ENCODE results near the gene ZBTB44.

ZBTB44 gene

DNA sequence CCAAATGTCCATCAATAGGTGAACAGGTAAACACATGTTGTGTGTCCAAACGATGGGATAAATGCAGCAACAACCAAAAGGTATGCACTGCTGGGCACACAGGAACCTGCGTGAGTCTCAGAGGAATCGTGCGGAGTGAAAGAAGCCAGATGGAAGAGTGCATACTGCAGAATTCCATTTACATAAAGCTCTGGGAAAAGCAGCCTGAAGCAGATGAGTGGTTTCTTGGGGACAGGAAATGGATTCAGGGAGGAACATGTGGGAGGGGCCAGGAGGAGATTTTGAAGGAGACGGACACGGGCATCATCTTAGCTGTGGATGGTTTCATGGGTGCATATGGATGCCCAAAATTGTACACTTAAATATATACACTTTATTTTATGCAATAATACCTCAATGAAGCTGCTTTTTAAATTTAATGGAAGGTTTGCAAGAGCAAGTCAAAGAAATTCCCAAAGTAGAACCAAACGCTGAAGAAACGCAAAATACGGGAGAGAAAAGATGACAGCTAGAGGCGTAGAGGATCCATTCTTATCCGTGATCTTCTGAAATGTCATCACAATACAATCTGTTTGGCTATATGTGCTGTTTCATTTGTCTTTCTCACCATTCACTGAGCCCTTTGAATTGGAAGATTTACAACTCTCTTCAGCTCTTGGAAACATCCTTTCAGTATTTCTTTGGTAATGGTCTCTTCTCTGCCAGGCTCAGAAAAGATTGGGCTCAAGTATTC is 130.7 kb downstream of the ZBTB44 start:
- H2AFZ ChIP-seq (ENCODE audit: low read depth, low read length) = no peak overlapping the region
- H3K79me1 ChIP-seq (replicated peaks; ENCODE audit: low read length, poor library complexity, severe bottlenecking) = no peaks in the 10 kb centered on the region
- no peak overlapping the region for H2BK12ac ChIP-seq (ENCODE audit: low read length in 2 of 2)
- no peak for DNase-seq
- H3K23ac ChIP-seq (ENCODE audit: low read length in 2 of 2) = no peak overlapping the region
- H3K9me3 ChIP-seq (ENCODE audit: control insufficient read depth, low read length) = no peaks in the 10 kb centered on the region
- no peak overlapping the region for H2BK5ac ChIP-seq (ENCODE audit: low read depth, low read length, poor library complexity, severe bottlenecking)
- H4K8ac ChIP-seq (ENCODE audit: low read length) = no peak overlapping the region
- no peak overlapping the region for H3K4me2 ChIP-seq (ENCODE audit: low read length, poor library complexity, severe bottlenecking)
- no peak overlapping the region for H2BK120ac ChIP-seq (ENCODE audit: low read depth, low read length)
- H3K4ac ChIP-seq (ENCODE audit: low read depth in 1 of 2, low read length in 2 of 2) = no peak overlapping the region
- no peaks in the 10 kb centered on the region for H3K36me3 ChIP-seq (ENCODE audit: control insufficient read depth in 1 of 2, insufficient read depth in 2 of 2, low read depth in 1 of 2, low read length in 2 of 2)
- H3K9ac ChIP-seq (ENCODE audit: low read length) = no peak overlapping the region
- H3K4me1 ChIP-seq (ENCODE audit: control insufficient read depth, insufficient read depth, low read depth, low read length) = peaks cover 24% of the 10 kb centered on the region
- H2AK5ac ChIP-seq (ENCODE audit: low read length, severe bottlenecking) = no peak overlapping the region
- no peaks in the 10 kb centered on the region for H3K27me3 ChIP-seq (ENCODE audit: control insufficient read depth in 1 of 2, insufficient read depth in 1 of 2, low read length in 2 of 2)
- no peak overlapping the region for H3K18ac ChIP-seq (ENCODE audit: low read depth in 1 of 2, low read length in 2 of 2)
- no peak overlapping the region for H2BK15ac ChIP-seq (ENCODE audit: low read depth, poor library complexity, severe bottlenecking)
- 93% methylated on average over 9 of the region's 11 CpGs for WGBS
- H3K4me3 ChIP-seq (ENCODE audit: insufficient read depth in 1 of 2, low read depth in 1 of 2, low read length in 2 of 2) = no peak overlapping the region
- H4K91ac ChIP-seq (ENCODE audit: low read length) = no peak overlapping the region
- no peak overlapping the region for H3K14ac ChIP-seq (ENCODE audit: low read length in 2 of 2)
- no peak overlapping the region for H3K27ac ChIP-seq (ENCODE audit: low read length, poor library complexity, severe bottlenecking)

GRCh38 chr11:130181295-130182272 is 133.1 kb downstream of the ZBTB44 start:
- peaks cover 0 to 4% of the 10 kb centered on the region in 2 experiments for H3K27me3 ChIP-seq (ENCODE audit: control insufficient read depth in 1 of 2, insufficient read depth in 1 of 2, low read length in 2 of 2)
- no peak overlapping the region for H3K18ac ChIP-seq (ENCODE audit: low read depth in 1 of 2, low read length in 2 of 2)
- no peak overlapping the region for H2BK120ac ChIP-seq (ENCODE audit: low read depth, low read length)
- no peak overlapping the region for H2BK12ac ChIP-seq (ENCODE audit: low read length in 2 of 2)
- no peak overlapping the region for H3K4me2 ChIP-seq (ENCODE audit: low read length, poor library complexity, severe bottlenecking)
- no peaks in the 10 kb centered on the region for H3K9me3 ChIP-seq (ENCODE audit: control insufficient read depth, low read length)
- H3K4me1 ChIP-seq (ENCODE audit: control insufficient read depth, insufficient read depth, low read depth, low read length) = peaks cover 23% of the 10 kb centered on the region
- H3K4ac ChIP-seq (ENCODE audit: low read depth in 1 of 2, low read length in 2 of 2) = no peak overlapping the region
- no peaks in the 10 kb centered on the region for H3K79me1 ChIP-seq (replicated peaks; ENCODE audit: low read length, poor library complexity, severe bottlenecking)
- no peak overlapping the region for H3K9ac ChIP-seq (ENCODE audit: low read length)
- no peak overlapping the region for H2BK5ac ChIP-seq (ENCODE audit: low read depth, low read length, poor library complexity, severe bottlenecking)
- H3K23ac ChIP-seq (ENCODE audit: low read length in 2 of 2) = no peak overlapping the region
- H4K8ac ChIP-seq (ENCODE audit: low read length) = no peak overlapping the region
- H3K36me3 ChIP-seq (ENCODE audit: control insufficient read depth in 1 of 2, insufficient read depth in 2 of 2, low read depth in 1 of 2, low read length in 2 of 2) = no peaks in the 10 kb centered on the region
- 81% methylated on average over 8 of the region's 11 CpGs for WGBS
- no peak overlapping the region for H3K4me3 ChIP-seq (ENCODE audit: insufficient read depth in 1 of 2, low read depth in 1 of 2, low read length in 2 of 2)
- H4K91ac ChIP-seq (ENCODE audit: low read length) = no peak overlapping the region
- no peak overlapping the region for H3K14ac ChIP-seq (ENCODE audit: low read length in 2 of 2)
- no peak overlapping the region for H2BK15ac ChIP-seq (ENCODE audit: low read depth, poor library complexity, severe bottlenecking)
- no peak overlapping the region for H3K27ac ChIP-seq (ENCODE audit: low read length, poor library complexity, severe bottlenecking)
- H2AK5ac ChIP-seq (ENCODE audit: low read length, severe bottlenecking) = no peak overlapping the region
- peak; percentile 66 for DNase-seq
- no peak overlapping the region for H2AFZ ChIP-seq (ENCODE audit: low read depth, low read length)

- Histone ChIP-seq H3K4ac (ENCODE audit: low read depth in 1 of 2, low read length in 2 of 2) (no peak overlapping the region), H4K91ac (ENCODE audit: low read length) (no peak overlapping the region), H3K27ac (ENCODE audit: low read length, poor library complexity, severe bottlenecking) (no peak overlapping the region), H3K9ac (ENCODE audit: low read length) (no peak overlapping the region), H3K36me3 (ENCODE audit: control insufficient read depth in 1 of 2, insufficient read depth in 2 of 2, low read depth in 1 of 2, low read length in 2 of 2) (no peaks in the 10 kb centered on the region), H3K4me1 (ENCODE audit: control insufficient read depth, insufficient read depth, low read depth, low read length) (peaks cover 23% of the 10 kb centered on the region), H3K18ac (ENCODE audit: low read depth in 1 of 2, low read length in 2 of 2) (no peak overlapping the region), H2AK5ac (ENCODE audit: low read length, severe bottlenecking) (peak overlapping the region; percentile 9), H3K79me1 (replicated peaks; ENCODE audit: low read length, poor library complexity, severe bottlenecking) (no peaks in the 10 kb centered on the region), H3K23ac (ENCODE audit: low read length in 2 of 2) (no peak overlapping the region), H3K14ac (ENCODE audit: low read length in 2 of 2) (peak overlapping the region in 1 of 2 experiments; percentile 48), H3K4me2 (ENCODE audit: low read length, poor library complexity, severe bottlenecking) (no peak overlapping the region), H2BK12ac (ENCODE audit: low read length in 2 of 2) (no peak overlapping the region), H2AFZ (ENCODE audit: low read depth, low read length) (no peak overlapping the region), H4K8ac (ENCODE audit: low read length) (no peak overlapping the region), H2BK5ac (ENCODE audit: low read depth, low read length, poor library complexity, severe bottlenecking) (no peak overlapping the region), H2BK15ac (ENCODE audit: low read depth, poor library complexity, severe bottlenecking) (no peak overlapping the region), H3K4me3 (ENCODE audit: insufficient read depth in 1 of 2, low read depth in 1 of 2, low read length in 2 of 2) (no peak overlapping the region), H3K9me3 (ENCODE audit: control insufficient read depth, low read length) (no peaks in the 10 kb centered on the region), H3K27me3 (ENCODE audit: control insufficient read depth in 1 of 2, insufficient read depth in 1 of 2, low read length in 2 of 2) (peaks cover 0 to 4% of the 10 kb centered on the region in 2 experiments), H2BK120ac (ENCODE audit: low read depth, low read length) (no peak overlapping the region)
- 86% methylated on average over 8 of the region's 8 CpGs for WGBS
- no peak for DNase-seq
Measured at GRCh38 chr11:130180896-130181294, 133.8 kb downstream of the ZBTB44 start.

DNA sequence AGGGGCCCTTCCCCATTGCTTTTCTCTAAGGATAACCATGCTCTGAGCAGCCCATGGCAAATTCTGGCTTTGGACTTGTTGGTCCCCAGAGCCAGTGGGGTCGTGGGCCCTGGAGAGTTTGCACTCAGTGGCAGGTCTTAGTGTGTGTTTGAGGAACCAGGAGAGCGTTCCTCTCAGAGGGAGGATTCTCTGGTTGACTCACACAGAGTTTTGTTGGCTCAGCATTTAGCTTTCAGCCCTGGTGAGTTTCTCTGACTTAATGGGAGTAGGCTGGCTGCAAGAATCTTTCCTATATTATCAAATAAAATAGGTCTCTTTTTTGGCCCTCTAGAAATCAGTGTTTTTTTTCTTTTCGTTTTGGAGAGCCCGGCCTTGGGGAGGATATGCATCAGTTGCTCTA is 134.2 kb downstream of the ZBTB44 start:
- Histone ChIP-seq H3K18ac (ENCODE audit: low read depth in 1 of 2, low read length in 2 of 2) (no peak overlapping the region), H3K4me3 (ENCODE audit: insufficient read depth in 1 of 2, low read depth in 1 of 2, low read length in 2 of 2) (no peak overlapping the region), H2AFZ (ENCODE audit: low read depth, low read length) (no peak overlapping the region), H3K36me3 (ENCODE audit: control insufficient read depth in 1 of 2, insufficient read depth in 2 of 2, low read depth in 1 of 2, low read length in 2 of 2) (no peaks in the 10 kb centered on the region), H3K27me3 (ENCODE audit: control insufficient read depth in 1 of 2, insufficient read depth in 1 of 2, low read length in 2 of 2) (peaks cover 0 to 4% of the 10 kb centered on the region in 2 experiments), H2BK15ac (ENCODE audit: low read depth, poor library complexity, severe bottlenecking) (no peak overlapping the region), H3K4me2 (ENCODE audit: low read length, poor library complexity, severe bottlenecking) (no peak overlapping the region), H2AK5ac (ENCODE audit: low read length, severe bottlenecking) (no peak overlapping the region), H2BK12ac (ENCODE audit: low read length in 2 of 2) (no peak overlapping the region), H3K23ac (ENCODE audit: low read length in 2 of 2) (no peak overlapping the region), H2BK5ac (ENCODE audit: low read depth, low read length, poor library complexity, severe bottlenecking) (no peak overlapping the region), H4K8ac (ENCODE audit: low read length) (no peak overlapping the region), H2BK120ac (ENCODE audit: low read depth, low read length) (no peak overlapping the region), H3K9ac (ENCODE audit: low read length) (no peak overlapping the region), H3K4me1 (ENCODE audit: control insufficient read depth, insufficient read depth, low read depth, low read length) (peaks cover 23% of the 10 kb centered on the region), H3K4ac (ENCODE audit: low read depth in 1 of 2, low read length in 2 of 2) (no peak overlapping the region), H3K9me3 (ENCODE audit: control insufficient read depth, low read length) (no peaks in the 10 kb centered on the region), H3K27ac (ENCODE audit: low read length, poor library complexity, severe bottlenecking) (no peak overlapping the region), H3K79me1 (replicated peaks; ENCODE audit: low read length, poor library complexity, severe bottlenecking) (no peaks in the 10 kb centered on the region), H3K14ac (ENCODE audit: low read length in 2 of 2) (no peak overlapping the region), H4K91ac (ENCODE audit: low read length) (no peak overlapping the region)
- 78% methylated on average over 3 of the region's 4 CpGs for WGBS
- no peak for DNase-seq

Measured in mesenchymal stem cell (in vitro differentiated cells and primary cell).